NT2/D1 (cell line): ENCODE data around the gene GSG1L.

Source experiments
- YY1 ChIP-seq: IDR thresholded peaks from 2 replicates; pipeline ENCODE4 v1.6.1; 2011; ENCODE audit not compliant: insufficient read length, insufficient read depth
- ZNF274 ChIP-seq: IDR thresholded peaks from 2 replicates; pipeline ENCODE4 v1.6.1; 2011; ENCODE audit warnings: mild to moderate bottlenecking, low read depth, low read length

DNA sequence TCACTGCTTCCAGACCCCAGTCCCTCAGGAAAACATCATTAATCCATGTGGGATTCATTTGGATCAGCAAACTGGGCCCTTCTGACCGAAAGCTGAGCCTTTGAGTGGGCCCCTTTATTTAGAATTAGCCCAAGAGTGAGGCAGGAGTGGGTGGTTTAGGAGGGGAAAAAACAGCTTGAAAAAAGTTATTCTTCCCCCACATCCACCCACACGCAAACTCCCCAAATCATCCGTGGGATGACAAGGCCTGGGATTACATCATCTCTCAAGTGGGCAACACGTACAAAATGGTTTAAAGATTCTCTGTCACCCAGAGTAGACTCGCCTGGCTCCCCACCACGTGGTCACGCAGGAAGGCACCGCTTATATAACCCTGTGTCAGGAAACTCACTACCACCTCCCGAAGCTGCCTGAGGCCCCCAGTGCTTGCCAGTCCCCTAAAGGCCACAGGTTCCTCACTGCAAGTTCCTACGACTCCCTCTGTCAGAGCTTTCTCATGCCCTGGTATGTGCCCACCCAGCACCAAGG is 27.6 kb downstream of the GSG1L start:
- TF ChIP-seq YY1 = no peak
- no peak for TF ChIP-seq ZNF274
